Subcutaneous adipose tissue (tissue), 4 donors: Measurements from ENCODE around the gene CACNB3. TPM values are rescaled to one million over a fixed set of nuclear protein-coding genes. Genes with fewer than 3 reads are reported as not detected.

Source experiments
- CTCF ChIP-seq: fragments of 450-650 bp; IDR thresholded peaks from one replicate; pipeline ENCODE4 v1.5.1; 2016; ENCODE audit warnings: low read depth, mild to moderate bottlenecking, control low read depth, antibody characterized with exemption, moderate library complexity
- total RNA-seq, 4 donors: library from RNA; depleted of rRNA; stranded (reverse); fragments of >200 nt; gene quantifications; one replicate each; pipeline ENCODE4 v1.1.0, GENCODE V29; 2016

Gene CACNB3
- total RNA-seq, 4 donors from 2014 or later: 2.4 to 12.4 (median 6.4) TPM

GRCh38 chr12:48789858-48790326 lies 28.4 kb upstream of the CACNB3 start:
- TF ChIP-seq CTCF: no peak

DNA sequence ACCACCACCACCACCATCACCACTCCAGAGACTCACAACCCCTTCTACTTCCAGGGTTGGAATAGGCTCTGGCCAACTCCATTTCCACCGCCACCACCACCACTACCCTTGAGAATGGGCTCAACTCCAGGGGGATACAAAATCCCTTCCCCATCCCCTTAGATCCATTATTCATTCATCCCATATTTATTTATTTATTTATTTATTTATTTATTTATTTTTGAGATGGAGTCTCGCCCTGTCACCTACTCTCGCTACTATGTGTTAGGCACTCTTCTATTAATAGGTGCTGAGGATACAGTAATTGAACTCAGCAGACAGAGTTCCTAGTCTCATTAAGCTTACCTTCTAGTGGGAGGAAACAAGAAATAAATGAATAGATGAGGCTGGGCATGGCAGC lies 24.6 kb upstream of the CACNB3 start:
- TF ChIP-seq CTCF: no peak

- no peak for TF ChIP-seq CTCF
These were observed 23.4 kb upstream of the CACNB3 start for GRCh38 chr12:48794870-48795269.

DNA sequence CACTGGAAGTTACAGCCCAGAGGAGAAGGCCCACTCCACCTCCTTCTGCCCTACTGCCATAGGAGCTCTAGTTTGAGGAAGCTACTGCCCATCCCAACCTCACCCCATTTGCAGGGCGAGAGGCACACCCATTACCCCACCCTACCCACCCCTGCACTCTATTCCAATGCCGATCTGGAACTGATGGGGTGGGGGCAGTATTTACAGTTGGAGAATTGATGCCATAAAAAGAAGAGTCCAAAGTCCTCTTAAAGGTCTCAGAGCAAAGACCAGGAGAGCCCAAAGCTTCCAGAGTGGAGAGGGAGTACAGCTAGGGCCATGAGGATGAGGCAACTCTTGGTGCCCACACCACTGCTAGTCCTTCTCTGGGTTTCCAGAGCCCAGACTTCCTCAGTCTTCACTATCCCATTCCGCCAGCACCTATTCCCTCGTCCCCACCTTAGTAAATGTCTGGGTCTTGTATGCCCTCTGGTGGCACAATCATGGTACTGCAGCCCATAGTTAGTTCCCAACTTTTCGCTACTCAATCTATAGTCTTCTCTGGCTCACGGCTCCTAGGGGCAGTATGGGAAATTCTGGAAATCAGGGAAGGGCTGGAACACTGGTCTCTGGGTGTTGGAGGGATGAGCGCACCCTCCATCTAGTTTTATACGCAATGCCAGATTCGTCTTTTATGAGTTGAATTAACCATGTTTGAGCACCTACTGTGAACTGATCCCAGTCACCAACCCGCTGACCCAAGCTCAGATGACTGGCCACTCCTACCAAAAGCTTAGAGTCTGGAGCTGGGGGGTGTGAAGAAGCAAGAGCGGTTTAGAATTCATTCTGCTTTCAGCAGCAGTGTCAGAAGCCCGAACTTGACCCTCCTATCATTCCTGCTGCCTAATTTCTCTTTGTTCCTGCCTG lies 22.5 kb upstream of the CACNB3 start:
- no peak for TF ChIP-seq CTCF

- TF ChIP-seq CTCF: no peak
These were observed 21.3 kb upstream of the CACNB3 start for GRCh38 chr12:48796976-48797375.

DNA sequence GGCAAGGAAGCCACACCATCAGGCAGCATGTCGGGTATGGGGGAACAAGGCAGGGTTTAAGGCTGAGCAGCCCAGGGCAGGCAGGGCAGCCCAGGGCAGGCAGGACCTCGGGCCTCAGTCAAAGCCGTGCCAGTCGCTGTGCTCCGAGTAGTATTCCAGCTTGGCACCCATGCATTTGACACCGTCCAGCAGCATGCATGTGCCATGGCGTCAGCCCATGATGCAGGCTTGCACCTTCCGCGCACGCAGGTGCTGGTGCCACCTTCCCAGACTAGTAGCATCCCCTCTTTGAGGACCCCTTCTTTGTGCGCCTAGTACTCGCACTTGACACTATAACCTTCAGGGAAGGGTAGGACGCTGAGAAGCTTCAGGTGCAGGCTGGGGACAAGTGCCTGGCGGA lies 17.8 kb upstream of the CACNB3 start:
- no peak for TF ChIP-seq CTCF

- no peak for TF ChIP-seq CTCF
These were observed 17.3 kb upstream of the CACNB3 start for GRCh38 chr12:48800971-48801370.
